Fibroblast of lung (primary cell): ENCODE measurements around the gene TP53RK.

Experiments
- EZH2 ChIP-seq: IDR thresholded peaks from 2 replicates; pipeline ENCODE4 v1.5.1; 2012; ENCODE audit warnings: low read length, control low read depth, mild to moderate bottlenecking; ENCODE audit errors: missing control alignments
- TF ChIP-seq, protein P1 (sequence below), 2 donors: IDR thresholded peaks in 1 of 2; conservative IDR thresholded peaks in 1 of 2; 1 replicate in 1 of 2; 2 replicates in 1 of 2; pipeline ENCODE4 v1.5.1; 2011 to 2012; ENCODE audit warnings: low read length in 2 of 2, control low read depth in 1 of 2, inconsistent platforms in 1 of 2, low read depth in 1 of 2, mild to moderate bottlenecking in 1 of 2

DNA sequence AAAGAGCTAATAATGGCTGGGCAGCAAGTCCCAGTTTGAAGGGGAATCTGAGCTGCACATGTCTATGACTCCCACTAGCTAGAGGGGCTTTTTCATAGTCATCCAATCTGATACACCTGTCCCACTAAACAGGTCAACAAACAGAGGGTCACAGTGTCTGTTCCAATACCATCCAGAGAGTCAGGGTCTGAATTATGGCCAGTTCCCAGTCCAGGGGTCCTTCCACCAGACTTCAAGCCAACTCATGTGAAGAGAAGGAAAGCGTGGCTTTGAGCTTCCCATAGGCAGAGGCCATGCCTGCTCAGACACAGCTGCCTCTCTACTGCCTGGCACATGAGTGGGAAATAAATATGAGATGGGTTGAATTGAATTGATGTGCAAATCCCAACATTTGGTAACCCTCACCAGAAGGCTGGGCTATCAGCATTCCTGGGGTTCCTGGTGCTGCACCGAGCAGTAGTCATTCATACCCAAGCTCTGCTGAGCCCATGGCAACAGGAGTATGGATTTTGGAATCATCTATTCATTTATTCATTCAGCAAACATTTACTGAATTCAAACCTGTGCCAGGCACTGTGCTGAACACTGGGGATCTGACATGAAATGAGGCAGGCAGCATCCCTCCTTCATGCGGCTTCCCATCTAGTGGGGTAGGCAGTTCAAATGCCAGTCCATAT, 17.2 kb downstream of the TP53RK start:
- TF ChIP-seq, protein P1, sequence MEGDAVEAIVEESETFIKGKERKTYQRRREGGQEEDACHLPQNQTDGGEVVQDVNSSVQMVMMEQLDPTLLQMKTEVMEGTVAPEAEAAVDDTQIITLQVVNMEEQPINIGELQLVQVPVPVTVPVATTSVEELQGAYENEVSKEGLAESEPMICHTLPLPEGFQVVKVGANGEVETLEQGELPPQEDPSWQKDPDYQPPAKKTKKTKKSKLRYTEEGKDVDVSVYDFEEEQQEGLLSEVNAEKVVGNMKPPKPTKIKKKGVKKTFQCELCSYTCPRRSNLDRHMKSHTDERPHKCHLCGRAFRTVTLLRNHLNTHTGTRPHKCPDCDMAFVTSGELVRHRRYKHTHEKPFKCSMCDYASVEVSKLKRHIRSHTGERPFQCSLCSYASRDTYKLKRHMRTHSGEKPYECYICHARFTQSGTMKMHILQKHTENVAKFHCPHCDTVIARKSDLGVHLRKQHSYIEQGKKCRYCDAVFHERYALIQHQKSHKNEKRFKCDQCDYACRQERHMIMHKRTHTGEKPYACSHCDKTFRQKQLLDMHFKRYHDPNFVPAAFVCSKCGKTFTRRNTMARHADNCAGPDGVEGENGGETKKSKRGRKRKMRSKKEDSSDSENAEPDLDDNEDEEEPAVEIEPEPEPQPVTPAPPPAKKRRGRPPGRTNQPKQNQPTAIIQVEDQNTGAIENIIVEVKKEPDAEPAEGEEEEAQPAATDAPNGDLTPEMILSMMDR (conservative IDR thresholded peaks at IDR 0.05 in 1 of 2, IDR thresholded peaks at IDR 0.05 in 1 of 2; ENCODE audit: low read depth in 1 of 2, low read length in 2 of 2) = no peak
- no peak for TF ChIP-seq EZH2
